GM21576 (cell line): Measurements from ENCODE around the gene ZNF700.
A peak's percentile ranks its signal among the peaks of the same experiment; 100 is the strongest.
"Not testable (repeated sequence)": the region's sequence is repeated elsewhere in the genome, so short reads cannot be mapped to it uniquely, and the experiment has no call there.

ENCODE experiments used
- ATAC-seq: cut with Tn5 transposase; IDR thresholded peaks from one replicate; pipeline ENCODE4 v1.9.1; 2021; ENCODE audit warnings: mild to moderate bottlenecking, moderate library complexity; ENCODE audit not compliant: unreplicated experiment

The ZNF700 gene

DNA sequence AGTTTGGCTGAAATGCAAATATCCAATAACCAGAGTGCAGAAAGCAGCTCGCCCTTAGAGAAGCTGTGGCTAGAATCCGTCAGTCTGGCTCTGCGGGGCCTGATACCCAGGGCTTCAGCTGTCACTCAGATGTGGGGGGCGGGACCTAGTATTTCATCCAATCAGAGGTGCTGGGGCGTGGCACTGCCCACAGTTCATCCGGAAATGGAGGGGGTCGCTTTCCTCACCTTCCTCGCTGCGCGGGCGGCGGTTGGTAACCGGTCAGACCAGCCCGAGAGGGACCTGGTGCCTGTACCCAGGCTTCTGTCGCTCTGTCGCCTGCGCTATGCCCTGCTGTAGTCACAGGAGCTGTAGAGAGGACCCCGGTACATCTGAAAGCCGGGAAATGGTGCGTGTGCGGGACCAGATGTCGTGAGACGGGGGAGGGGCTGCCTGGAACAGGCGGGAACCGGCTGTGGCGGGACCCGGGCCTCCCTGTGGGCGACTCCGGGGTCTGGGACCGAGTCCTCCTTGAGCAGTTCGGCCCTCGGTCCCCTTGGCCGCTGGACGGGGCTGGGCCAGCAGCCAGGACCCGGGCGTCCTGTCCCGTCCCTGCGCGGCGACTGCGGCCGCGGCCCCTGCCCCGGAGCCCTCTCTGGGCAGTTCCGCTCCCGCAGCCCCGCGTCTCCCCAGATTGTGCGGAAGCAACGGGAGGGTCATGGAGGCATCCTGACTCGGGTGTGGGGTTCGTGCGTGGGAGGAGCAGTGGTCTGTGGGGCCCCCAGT lies at the start of gene ZNF700:
Gene ZNF700 (plus strand): TSS at position 222 of the 765 bp plus-strand sequence. CDS start 104 bp downstream, at position 326.
- ATAC-seq: peak; percentile 87

DNA sequence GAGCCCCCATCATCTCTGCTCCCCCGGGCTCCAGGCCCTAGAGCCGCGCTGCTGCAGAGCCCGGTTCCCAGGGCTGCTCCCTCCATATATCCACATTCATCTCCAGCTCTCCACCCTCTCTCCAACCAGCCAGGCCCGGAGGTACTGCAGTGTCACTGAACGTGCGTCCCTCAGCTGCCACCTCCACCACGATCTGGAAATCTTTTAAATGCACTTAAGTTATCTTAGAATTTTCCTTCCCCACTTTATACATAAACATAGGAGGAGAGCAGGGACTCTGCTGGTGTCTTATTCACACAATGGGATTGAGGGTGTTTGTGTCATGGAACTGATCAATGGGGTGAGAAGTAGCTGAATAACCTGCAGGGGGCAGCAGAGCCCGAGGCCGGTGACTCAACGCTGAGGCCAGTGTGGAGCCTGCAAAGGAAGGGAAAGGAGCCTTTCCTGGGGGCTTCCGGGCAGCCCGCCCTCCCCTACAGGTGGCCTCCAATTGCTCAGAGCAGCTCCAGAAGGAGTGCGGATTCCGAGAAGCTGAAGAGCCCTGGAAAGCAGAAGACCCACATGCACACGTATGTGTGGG lies 45.1 kb upstream of the ZNF700 start:
- ATAC-seq: not testable (repeated sequence)

DNA sequence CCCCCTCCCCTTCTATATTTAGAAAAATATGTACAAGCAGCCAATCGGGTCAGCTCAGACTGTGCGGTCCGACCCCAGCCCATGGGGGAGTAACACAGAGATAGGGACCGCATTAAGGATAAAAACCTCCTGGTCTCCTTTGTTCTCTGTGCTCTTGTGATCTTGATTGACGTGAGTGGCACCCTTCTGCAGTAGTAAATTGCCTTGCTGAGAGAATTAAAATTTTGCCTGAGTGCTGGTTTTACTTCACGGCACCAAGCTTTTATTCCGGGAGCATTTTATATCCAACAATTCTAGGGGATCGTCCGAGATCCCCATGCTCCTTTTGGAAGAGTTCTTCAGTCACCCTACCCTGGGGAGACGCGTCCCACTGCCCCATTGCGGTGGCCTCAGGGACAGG lies 44.3 kb upstream of the ZNF700 start:
- ATAC-seq: no peak

DNA sequence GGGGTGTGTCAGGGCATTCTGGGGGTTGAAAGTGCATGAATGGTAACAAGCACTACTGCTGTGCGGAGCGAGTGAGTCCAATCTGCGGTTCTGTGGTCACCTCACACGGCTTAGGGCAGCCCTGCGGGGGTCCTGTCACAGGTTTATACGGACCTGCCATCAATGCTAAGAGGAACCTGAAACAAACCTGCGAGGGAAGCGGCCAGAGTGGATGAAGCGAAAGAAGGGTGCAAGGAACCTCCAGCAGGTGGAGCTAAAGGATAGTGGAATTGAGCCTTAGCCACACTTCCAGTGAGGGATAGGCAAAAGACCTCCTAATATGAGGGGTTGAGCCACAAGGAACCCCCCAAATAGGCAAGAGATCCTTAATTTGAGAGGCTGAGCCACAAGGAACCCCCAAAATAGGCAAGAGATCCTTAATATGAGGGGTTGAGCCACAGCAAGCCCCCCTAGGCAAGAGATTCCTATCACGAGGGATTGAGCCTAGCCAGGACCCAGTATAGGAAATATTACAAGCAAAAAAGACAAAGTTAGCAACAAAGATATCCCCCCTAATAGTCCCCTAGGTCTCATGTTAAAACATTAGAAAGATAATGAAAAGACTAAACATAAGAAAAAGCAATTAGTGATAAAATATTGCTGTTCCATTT lies 43.6 kb upstream of the ZNF700 start:
- ATAC-seq: no peak

DNA sequence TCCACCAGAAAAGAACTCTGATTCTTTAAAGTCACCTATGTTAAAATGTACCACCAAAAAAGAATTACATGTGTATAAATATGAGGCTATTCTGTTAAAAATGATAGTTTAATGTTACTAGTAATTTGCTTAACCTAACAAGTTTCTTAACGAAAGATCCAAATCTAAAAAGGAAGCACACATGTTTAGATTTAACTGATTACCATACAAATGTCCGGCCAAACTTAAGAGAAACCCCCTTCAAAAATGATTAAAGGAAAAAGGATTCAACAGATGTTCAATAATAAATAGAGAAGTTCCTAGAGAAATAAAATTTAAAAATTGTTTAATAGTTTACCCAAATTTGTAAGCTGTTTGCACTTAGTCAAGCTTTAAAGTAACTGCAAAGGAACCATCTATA lies 42.3 kb upstream of the ZNF700 start:
- no peak for ATAC-seq

DNA sequence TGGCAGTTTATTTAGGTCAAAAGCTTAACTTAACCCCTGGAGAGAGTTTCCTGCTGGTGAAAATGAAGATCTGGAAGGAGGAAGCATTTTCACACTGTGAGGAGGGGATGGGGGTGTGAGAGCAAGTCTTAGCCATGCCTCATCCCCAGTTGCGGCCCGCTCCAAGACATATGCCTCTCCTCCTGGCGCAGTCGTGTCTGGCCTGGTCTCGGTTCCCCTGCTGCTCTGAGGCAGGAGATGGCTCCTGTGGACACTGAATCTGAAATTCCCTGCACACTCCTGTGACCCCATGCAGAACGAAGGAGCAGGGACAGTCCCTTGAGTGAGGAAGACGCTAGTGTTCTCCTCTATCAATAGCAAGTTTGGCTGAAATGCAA lies 37.7 kb upstream of the ZNF700 start:
- ATAC-seq: no peak

DNA sequence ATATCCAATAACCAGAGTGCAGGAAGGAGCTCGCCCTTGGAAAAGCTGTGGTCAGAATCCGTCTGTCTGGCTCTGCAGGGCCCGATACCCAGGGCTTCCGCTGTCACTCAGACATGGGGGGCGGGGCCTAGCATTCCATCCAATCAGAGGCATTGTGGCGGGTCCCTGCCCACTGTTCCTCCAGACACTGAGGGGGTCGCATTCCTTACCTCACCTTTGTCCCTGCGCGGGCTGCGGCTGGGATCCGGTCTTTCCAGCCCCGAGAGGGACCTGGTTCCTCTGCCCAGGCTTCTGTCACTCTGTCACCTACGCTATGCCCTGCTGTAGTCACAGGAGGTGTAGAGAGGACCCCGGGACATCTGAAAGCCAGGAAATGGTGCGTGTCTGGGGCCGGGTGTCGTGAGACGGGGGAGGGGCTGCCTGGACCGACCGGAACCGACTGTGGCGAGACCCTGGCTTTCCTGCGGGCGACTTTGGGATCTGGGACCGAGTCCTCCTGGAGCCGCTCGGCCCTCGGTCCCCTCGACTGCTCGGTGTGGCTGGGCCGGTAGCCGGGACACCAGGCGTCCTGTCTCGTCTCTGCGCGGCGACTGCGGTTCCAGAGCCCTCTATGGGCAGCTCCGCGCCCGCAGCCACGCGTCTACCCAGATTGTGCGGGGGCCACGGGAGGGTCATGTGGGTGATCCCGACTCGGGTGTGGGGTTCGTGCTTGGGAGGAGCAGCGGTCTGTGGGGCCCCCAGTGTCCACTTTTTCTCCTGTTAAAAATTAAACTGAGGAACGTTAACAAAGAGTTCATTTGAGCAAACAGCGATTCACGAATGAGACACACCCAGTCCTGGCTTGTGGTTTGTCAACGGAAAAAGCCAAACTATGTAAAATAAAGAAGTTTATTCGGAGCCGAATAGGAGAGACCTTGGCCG lies 37.0 kb upstream of the ZNF700 start, which contains the start of gene ZNF69:
Gene ZNF69 (plus strand): TSS at position 172 of the 921 bp plus-strand sequence. CDS start 142 bp downstream, at position 314.
- peak; percentile 52 for ATAC-seq

DNA sequence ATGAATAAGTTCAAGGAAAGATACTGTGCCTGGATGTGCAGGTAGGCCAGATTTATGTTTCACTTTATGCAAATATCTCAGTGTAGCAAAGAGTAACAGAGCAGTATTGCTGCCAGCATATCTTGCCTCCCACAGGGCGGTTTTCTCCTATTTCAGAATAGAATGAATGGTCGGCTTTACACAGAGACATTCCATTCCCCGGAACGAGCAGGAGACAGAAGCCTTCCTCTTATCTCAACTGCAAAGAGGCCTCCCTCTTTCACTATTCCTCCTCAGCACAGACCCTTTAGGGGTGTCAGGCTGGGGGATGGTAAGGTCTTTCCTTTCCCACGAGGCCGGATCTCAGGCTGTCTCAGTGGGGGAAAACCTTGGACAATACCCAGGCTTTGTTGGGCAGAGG lies 35.0 kb upstream of the ZNF700 start:
- not testable (repeated sequence) for ATAC-seq

DNA sequence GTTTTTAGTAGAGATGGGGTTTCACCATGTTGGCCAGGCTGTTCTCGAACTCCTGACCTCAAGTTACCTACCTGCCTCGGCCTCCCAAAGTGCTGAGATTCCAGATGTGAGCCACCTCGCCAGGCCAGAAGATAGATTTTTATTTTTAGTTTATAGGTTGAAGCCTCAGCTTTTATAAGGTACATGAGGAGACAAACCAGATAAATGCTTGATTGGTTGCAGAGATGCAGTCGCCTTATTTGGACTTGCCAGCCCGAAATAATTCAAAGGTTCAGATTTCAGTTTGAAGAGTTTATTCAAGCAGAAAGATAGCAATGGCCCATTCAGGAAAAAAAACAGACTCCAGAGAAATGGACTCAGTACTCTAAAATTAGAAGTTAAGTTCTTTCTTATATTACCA lies 34.3 kb upstream of the ZNF700 start:
- ATAC-seq: no peak

DNA sequence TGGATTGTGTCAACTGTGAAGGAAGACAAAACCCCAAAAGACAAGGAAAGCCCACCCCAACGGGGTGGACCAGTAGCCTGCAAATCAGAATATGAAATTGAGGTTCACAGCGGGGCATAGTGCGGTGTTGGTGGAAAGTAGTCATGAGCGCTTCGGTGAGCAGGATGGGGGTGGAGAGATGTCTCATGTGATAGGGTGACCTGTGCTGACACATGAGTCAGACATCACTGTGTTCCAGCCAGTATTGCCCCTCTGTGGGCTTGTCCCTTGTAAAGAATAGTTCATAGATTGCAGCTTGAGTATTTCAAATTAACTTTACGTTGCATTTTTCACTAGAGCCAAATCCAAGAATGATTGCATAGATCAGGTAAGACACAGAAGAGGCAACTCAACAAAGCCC lies 30.1 kb upstream of the ZNF700 start:
- no peak for ATAC-seq

DNA sequence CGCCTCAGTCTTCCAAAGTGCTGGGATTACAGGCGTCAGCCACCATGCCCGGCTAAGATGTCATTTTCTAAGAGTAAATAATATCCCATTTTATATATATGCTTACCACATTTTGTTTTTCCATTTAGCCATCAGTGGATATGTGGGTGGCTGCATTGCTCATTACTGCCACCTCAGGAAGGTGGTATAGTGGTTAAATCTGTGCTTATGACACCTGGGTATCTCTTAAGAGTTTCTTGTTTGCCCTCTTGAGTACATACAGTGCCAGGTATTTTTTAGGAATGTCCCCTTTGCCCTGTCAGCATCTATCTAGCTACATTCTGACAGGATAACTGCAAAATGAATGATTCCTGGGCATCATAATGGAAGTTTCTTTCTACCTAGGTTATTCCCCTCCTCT lies 22.7 kb upstream of the ZNF700 start:
- ATAC-seq: no peak

DNA sequence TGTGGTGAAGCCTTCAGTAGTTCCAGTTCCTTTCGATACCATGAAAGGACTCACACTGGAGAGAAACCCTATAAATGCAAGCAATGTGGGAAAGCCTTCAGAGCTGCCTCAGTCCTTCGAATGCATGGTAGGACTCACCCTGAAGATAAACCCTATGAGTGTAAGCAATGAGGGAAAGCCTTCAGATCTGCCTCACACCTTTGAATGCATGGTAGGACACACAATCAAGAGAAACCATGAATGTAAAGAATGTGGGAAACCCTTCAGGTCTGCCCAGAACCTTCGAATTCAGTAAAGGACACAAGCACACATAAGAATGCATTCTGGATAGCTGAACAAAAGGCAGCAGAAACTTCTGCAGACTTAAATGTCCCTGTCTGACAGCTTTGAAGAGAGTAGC lies 19.0 kb upstream of the ZNF700 start:
- ATAC-seq: no peak

DNA sequence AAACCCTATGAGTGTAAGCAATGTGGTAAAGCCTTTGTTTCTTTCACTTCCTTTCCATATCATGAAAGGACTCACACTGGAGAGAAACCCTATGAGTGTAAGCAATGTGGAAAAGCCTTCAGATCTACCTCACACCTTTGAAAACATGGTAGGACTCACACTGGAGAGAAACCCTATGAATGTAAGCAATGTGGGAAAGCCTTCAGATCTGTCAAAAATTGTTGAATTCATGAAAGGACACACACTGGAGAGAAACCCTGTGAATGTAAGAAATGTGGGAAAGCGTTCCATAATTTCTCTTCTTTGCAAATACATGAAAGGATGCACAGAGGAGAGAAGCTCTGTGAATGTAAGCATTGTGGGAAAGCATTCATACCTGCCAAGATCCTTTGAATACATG lies 13.0 kb upstream of the ZNF700 start:
- ATAC-seq: not testable (repeated sequence)

DNA sequence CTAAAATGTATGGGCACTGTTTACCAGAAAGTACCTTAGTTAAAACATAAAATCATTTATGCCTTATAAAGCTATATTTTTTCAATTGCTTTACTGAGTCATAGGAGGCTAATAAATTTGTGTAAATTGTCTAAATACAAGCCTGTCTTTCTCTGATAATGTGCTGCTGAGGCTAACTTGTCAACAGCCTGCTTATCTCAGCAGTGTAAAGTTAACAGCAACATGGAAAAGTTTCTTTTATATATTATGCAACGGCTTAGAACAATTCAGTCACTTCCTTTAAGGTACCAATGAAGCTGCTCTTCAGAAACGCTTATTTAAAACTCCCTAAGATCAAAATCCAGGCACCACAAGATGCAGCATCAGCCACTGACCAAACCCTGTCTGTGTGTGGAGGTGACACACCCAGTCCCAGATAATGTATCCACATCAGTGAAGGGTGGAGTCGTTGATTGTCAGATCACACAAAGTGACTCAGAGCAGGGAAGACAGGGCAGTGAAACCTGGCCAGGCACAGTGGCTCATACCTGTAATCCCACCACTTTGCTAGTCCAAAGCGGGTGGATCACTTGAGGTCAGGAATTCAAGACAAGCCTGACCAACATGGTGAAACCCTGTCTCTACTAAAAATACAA lies 10.4 kb upstream of the ZNF700 start:
- ATAC-seq: not testable (repeated sequence)

DNA sequence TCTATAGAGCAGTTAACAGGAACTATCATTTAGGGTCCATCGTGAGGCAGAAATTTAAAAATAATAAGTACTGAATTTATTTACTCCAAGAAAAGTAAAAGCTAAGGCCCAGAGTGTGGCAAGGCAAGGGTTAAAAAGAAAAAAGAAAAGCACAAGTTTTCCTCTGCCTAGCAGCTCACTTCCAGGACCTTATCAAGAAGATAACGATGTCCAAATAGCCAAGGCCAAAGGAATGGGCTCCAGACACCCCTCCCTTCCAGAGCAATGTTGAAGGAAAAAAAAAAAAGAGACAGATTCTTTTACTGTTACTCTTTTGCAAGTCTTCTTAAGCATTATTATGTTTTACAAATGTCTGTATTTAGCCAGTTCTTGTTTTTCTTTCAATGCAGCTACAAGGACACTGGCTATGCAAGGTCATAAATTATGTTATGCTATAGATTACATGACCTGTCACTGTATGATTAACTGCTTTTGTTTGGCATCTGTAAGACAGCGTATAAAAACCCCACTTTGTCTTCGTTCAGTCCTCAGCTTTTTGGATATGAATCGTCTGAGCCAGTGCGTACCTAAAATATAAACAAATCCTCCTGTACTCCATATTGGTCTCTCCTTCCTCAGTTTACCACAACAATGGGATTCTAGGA lies 2.9 kb upstream of the ZNF700 start:
- ATAC-seq: no peak

DNA sequence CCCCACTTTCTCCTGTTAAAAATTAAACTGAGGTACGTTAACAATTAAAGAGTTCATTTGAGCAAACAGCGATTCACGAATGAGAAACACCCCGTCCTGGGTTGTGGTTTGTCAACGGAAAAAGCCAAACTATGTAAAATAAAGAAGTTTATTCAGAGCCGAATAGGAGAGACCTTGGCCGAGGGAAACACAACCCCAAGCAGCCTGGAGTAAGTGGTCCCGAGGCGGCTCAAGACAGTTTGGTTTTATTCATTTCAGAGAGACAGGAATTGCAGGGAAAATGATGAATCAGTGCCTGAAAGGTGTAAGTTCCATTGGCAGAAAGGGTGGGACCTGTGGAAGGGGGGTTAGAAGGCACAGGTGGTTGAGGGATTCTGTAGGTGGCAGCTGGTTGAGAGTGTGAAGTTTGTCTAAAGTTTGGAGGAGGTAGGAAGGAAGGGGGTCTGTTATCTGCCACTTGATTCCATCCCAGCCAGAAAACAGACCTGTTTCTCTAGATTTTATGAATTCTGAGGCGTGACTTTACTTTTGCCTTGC lies 812 bp downstream of the ZNF700 start:
- not testable (repeated sequence) for ATAC-seq

DNA sequence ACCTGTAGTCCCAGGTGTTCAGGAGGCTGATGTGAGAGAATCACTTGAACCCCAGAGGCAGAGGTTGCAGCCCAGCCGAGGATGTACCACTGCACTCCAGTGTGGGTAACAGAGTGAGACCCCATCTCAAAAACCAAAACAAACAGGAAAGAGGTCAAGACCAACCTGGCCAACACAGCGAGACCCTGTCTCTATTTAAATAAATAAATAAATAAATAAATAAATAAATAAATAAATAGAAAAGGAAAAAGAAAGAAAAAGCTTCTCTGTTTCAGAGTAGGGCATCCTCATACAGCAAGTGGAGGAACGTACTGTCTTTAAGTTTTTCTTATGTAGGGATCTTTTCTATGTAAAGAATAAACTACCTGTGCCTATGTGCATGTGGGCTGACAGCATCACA lies 2.3 kb downstream of the ZNF700 start:
- no peak for ATAC-seq

DNA sequence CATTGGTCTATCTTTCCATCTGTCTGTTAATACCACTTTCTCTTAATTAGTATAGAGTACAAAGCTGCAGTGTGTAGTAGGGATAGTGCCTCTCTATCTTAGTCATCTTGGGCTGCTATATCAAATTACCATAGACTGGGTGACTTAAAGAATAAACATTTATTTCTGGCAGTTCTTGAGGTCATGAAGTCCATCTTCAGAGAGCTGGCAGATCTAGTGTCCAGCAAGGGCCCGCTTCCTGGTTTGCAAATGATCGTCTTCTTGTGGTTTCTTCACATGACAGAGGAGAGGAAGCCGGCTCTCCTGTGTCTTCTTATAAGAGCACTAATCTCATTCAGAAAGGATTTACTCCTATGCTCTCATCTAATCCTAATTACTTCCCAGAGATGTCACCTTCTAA lies 6.1 kb downstream of the ZNF700 start:
- ATAC-seq: no peak

DNA sequence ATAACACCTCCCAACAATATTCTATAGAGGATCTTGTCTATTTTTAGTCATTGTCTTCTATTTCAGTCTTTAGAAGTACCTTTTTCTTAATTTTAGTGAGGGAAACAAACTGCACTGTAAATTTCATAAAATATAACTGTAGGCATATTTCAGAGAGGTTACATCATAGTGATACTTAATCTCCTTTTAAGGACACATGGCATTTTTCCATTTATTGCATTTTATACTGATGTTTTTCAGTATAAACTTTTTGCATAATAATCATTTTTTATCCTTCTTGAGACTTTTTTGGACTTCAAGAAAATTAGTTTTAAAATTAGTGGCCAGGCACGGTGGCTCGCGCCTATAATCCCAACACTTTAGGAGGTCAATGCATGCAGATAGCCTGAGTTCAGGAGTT lies 6.6 kb downstream of the ZNF700 start:
- no peak for ATAC-seq

DNA sequence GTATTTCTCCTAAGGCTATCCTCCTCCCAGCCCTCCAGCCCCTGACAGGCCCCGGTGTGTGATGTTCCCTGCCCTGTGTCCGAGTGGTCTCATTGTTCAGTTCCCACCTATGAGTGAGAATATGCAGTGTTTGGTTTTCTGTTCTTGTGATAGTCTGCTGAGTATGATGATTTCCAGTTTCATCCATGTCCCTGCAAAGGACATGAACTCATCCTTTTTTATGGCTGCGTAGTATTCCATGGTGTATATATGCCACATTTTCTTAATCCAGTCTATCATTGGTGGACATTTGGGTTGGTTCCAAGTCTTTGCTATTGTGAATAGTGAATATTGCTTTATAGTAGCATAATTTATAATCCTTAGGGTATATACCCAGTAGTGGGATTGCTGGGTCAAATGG lies 10.9 kb downstream of the ZNF700 start:
- ATAC-seq: not testable (repeated sequence)
